Kidney epithelial cell (primary cell): ENCODE measurements around the gene SMAD9. TPM values are rescaled to one million over a fixed set of nuclear protein-coding genes. Genes with fewer than 3 reads are reported as not detected.

ENCODE experiments used
- DNase-seq: peaks from one replicate; pipeline ENCODE4 v3.0.0-alpha.2; 2010; ENCODE audit warnings: low read depth
- H3K27me3 ChIP-seq: 2 replicates; pipeline ENCODE4 v1.6.0; 2011; ENCODE audit warnings: low read length; ENCODE audit not compliant: control insufficient read depth, insufficient read depth
- H3K36me3 ChIP-seq: 2 replicates; pipeline ENCODE4 v1.5.1; 2011; ENCODE audit warnings: low read length; ENCODE audit not compliant: control insufficient read depth, insufficient read depth
- H3K4me3 ChIP-seq: 2 replicates; pipeline ENCODE4 v1.5.1; 2011; ENCODE audit warnings: low read depth, mild to moderate bottlenecking, control low read depth, low read length
- CTCF ChIP-seq: IDR thresholded peaks from 2 replicates; pipeline ENCODE4 v1.5.1; 2011; ENCODE audit warnings: mild to moderate bottlenecking, moderate library complexity, low read length, control low read depth, inconsistent platforms; ENCODE audit not compliant: insufficient read depth, poor library complexity, severe bottlenecking
- total RNA-seq: library from RNA; depleted of rRNA; stranded (reverse); fragments of >200 nt; gene quantifications from 2 replicates; pipeline ENCODE4 v1.2.3, GENCODE V29; 2015

The SMAD9 gene
- total RNA-seq, 1 donor from 2014 or later = 0.38 TPM

DNA sequence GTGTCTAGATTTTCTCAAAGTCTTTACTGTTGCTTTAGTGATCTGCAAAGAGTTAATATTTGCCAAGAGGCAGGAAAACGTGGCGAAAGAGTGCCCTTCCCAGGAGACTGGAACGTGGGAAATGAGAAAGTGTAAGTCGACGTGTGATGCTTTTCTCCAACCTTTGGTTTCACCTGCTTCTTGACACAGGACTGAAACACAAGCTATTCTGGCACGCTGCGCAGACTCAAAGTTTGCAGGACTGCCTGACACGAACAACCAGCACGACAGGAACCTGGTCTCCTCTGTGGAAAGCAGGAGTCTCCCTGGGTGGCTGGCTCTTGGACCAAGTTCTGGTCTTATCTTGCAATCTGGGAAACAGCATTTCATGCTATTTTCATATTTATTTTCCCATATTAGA is 72.4 kb downstream of the SMAD9 start:
- Histone ChIP-seq H3K27me3 (no peaks in the 10 kb centered on the region), H3K4me3 (no peak overlapping the region), H3K36me3 (no peaks in the 10 kb centered on the region)
- DNase-seq = no peak
- TF ChIP-seq CTCF = no peak

GRCh38 chr13:36841391-36841790 is 78.6 kb downstream of the SMAD9 start:
- DNase-seq = no peak

DNA sequence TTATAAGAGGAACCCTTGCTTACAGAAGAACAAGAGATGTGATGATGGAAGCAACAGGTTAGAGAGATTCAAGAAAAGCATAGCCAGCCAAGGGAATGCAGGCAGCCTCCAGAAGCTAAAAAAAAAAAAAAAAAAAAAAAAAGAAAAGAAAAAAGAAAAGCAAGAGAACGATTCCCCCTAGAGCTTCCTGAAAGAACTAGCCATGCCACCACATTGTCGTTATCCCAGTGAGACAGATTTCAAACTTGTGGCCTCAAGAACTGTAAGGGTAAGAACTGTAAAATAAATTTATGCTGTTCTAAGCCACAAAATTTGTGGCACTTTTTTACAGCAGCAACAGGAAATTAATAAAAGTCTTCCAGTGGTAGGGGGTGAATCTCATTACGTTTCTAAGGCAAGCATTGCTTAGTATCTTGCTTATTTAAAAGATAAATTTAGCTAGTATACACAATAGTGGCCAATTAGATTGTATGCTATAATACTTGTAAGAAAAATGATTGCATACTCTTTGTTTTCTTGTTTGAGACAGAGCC is 79.3 kb downstream of the SMAD9 start:
- Histone ChIP-seq H3K4me3 (no peak overlapping the region), H3K27me3 (no peaks in the 10 kb centered on the region), H3K36me3 (no peaks in the 10 kb centered on the region)
- no peak for DNase-seq
- no peak for TF ChIP-seq CTCF

More at GRCh38 chr13:36841391-36841790, 78.6 kb downstream of the SMAD9 start:
- Histone ChIP-seq H3K4me3 (no peak overlapping the region), H3K27me3 (no peaks in the 10 kb centered on the region), H3K36me3 (no peaks in the 10 kb centered on the region)
- no peak for TF ChIP-seq CTCF

- TF ChIP-seq CTCF = no peak
- Histone ChIP-seq H3K27me3 (no peaks in the 10 kb centered on the region), H3K36me3 (no peaks in the 10 kb centered on the region), H3K4me3 (no peak overlapping the region)
- DNase-seq = no peak
Observed at GRCh38 chr13:36839981-36840380, 80.1 kb downstream of the SMAD9 start.

DNA sequence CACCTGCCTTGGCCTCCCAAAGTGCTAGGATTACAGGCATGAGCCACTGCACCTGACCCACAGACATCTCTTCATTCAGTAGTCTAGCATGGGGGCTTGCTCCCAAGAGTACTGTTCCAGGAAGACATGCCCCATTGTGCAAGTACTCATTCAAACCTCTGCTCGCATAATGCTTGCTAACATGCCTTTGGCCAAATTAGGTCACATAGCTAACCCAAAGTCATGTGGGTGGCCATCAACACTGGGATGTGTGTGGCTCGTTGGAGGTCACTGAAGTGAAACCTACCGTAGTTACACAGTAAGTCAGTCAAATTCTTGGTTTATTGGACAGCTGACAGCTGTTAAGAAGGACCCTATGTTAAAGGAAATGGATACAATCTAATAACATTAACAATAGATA is 80.8 kb downstream of the SMAD9 start:
- H3K36me3 ChIP-seq = no peaks in the 10 kb centered on the region
- H3K4me3 ChIP-seq = no peak overlapping the region
- DNase-seq = peak; percentile 62
- TF ChIP-seq CTCF = no peak
- no peaks in the 10 kb centered on the region for H3K27me3 ChIP-seq

DNA sequence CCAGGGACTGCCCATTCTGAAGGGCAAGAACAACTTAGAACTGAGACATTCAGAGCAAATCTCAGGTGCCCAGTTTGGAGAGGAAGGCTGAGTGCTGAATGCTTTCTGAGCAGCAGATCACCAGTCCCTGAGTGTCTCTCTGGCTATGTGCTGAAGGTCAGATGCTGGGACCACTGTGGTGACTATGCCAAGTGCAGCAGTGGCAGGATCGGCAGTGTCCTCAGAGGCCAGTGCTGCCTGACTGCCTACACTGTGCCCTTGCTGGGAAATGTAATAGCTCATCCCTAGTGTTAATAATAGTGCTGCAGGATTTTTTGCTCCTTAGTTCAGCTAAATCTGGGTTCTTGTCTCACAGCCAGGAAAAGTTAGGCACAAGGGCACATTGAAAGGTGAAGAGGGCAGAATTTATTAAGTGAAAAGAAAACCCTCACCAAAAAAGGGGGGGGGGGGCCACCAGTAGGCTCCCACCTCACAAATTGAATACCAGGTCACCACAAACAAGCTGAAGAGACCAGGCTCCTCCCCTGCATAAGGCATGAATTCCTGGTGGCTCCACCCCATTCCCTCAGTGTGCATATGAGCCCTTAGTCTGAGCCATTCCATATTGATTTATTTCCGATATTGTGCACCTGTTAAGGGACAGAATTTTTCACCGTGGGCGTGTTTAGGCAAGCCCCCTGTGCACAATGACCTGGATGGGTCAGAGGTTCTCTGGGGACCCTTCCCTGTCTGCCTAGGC is 82.5 kb downstream of the SMAD9 start:
- H3K36me3 ChIP-seq = no peaks in the 10 kb centered on the region
- H3K27me3 ChIP-seq = no peaks in the 10 kb centered on the region
- H3K4me3 ChIP-seq = no peak overlapping the region
- no peak for TF ChIP-seq CTCF
- DNase-seq = no peak
